ENCODE data around the gene NUFIP2.

NUFIP2 gene

GRCh38 chr17:29245401-29245800, 48.5 kb downstream of the NUFIP2 start:
- H3K4me3 ChIP-seq (ENCODE audit: insufficient read length, low read depth), result no peak overlapping the region
- no peak overlapping the region for H3K9ac ChIP-seq (ENCODE audit: insufficient read length, low read depth)
- TF ChIP-seq ZNF274 (IDR thresholded peaks at IDR 0.05; ENCODE audit: low read depth, low read length) (no peak), SUZ12 (IDR thresholded peaks at IDR 0.05; ENCODE audit: extremely low read depth, insufficient read depth, insufficient read length) (no peak), YY1 (IDR thresholded peaks at IDR 0.05; ENCODE audit: insufficient read depth, insufficient read length) (no peak)
- H3K4me1 ChIP-seq (ENCODE audit: insufficient read depth, insufficient read length), result no peaks in the 10 kb centered on the region
- DNase-seq (ENCODE audit: low read depth, low spot score), result no peak
- H3K36me3 ChIP-seq (ENCODE audit: insufficient read depth, insufficient read length, low read length), result no peaks in the 10 kb centered on the region
- no peaks in the 10 kb centered on the region for H3K9me3 ChIP-seq (ENCODE audit: insufficient read depth, low read length)
- no peaks in the 10 kb centered on the region for H3K27me3 ChIP-seq (ENCODE audit: insufficient read depth, insufficient read length)

GRCh38 chr17:29243792-29244191, 50.2 kb downstream of the NUFIP2 start:
- Histone ChIP-seq H3K9ac (ENCODE audit: insufficient read length, low read depth) (no peak overlapping the region), H3K4me1 (ENCODE audit: insufficient read depth, insufficient read length) (no peaks in the 10 kb centered on the region), H3K36me3 (ENCODE audit: insufficient read depth, insufficient read length, low read length) (no peaks in the 10 kb centered on the region), H3K4me3 (ENCODE audit: insufficient read length, low read depth) (no peak overlapping the region), H3K9me3 (ENCODE audit: insufficient read depth, low read length) (no peaks in the 10 kb centered on the region), H3K27me3 (ENCODE audit: insufficient read depth, insufficient read length) (no peaks in the 10 kb centered on the region)
- no peak for DNase-seq (ENCODE audit: low read depth, low spot score)
- no peak for TF ChIP-seq SUZ12 (IDR thresholded peaks at IDR 0.05; ENCODE audit: extremely low read depth, insufficient read depth, insufficient read length)
- no peak for TF ChIP-seq YY1 (IDR thresholded peaks at IDR 0.05; ENCODE audit: insufficient read depth, insufficient read length)
- TF ChIP-seq ZNF274 (IDR thresholded peaks at IDR 0.05; ENCODE audit: low read depth, low read length), result no peak

DNA sequence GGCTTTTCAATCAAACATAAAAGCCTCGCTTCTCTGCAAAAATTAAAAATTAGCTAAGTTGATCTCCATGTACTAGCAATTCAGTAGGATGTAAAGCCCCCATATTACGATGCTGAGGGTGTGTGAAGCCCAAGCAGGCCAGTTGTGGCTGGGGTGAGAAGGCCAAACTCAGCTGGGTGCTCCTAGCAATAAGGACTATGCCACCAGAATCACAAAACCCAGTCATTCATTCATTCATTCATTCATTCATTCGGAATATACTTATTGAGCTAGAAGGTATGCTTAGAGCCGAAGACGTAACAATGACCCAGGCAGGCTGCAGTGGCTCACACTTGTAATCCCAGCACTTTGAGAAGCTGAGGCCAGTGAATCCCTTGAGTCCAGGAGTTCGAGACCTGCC, 51.2 kb downstream of the NUFIP2 start:
- Histone ChIP-seq H3K4me1 (ENCODE audit: insufficient read depth, insufficient read length) (peaks cover 5% of the 10 kb centered on the region), H3K36me3 (ENCODE audit: insufficient read depth, insufficient read length, low read length) (no peaks in the 10 kb centered on the region), H3K4me3 (ENCODE audit: insufficient read length, low read depth) (no peak overlapping the region), H3K9ac (ENCODE audit: insufficient read length, low read depth) (no peak overlapping the region), H3K9me3 (ENCODE audit: insufficient read depth, low read length) (no peaks in the 10 kb centered on the region), H3K27me3 (ENCODE audit: insufficient read depth, insufficient read length) (no peaks in the 10 kb centered on the region)
- TF ChIP-seq YY1 (IDR thresholded peaks at IDR 0.05; ENCODE audit: insufficient read depth, insufficient read length) (no peak), SUZ12 (IDR thresholded peaks at IDR 0.05; ENCODE audit: extremely low read depth, insufficient read depth, insufficient read length) (no peak), ZNF274 (IDR thresholded peaks at IDR 0.05; ENCODE audit: low read depth, low read length) (no peak)
- no peak for DNase-seq (ENCODE audit: low read depth, low spot score)

GRCh38 chr17:29242051-29242450, 51.9 kb downstream of the NUFIP2 start:
- H3K4me1 ChIP-seq (ENCODE audit: insufficient read depth, insufficient read length), result peaks cover 8% of the 10 kb centered on the region
- peak overlapping the region; percentile 4 for H3K9ac ChIP-seq (ENCODE audit: insufficient read length, low read depth)
- no peaks in the 10 kb centered on the region for H3K27me3 ChIP-seq (ENCODE audit: insufficient read depth, insufficient read length)
- no peaks in the 10 kb centered on the region for H3K9me3 ChIP-seq (ENCODE audit: insufficient read depth, low read length)
- TF ChIP-seq YY1 (IDR thresholded peaks at IDR 0.05; ENCODE audit: insufficient read depth, insufficient read length) (no peak), ZNF274 (IDR thresholded peaks at IDR 0.05; ENCODE audit: low read depth, low read length) (no peak), SUZ12 (IDR thresholded peaks at IDR 0.05; ENCODE audit: extremely low read depth, insufficient read depth, insufficient read length) (no peak)
- DNase-seq (ENCODE audit: low read depth, low spot score), result no peak
- no peaks in the 10 kb centered on the region for H3K36me3 ChIP-seq (ENCODE audit: insufficient read depth, insufficient read length, low read length)
- no peak overlapping the region for H3K4me3 ChIP-seq (ENCODE audit: insufficient read length, low read depth)

DNA sequence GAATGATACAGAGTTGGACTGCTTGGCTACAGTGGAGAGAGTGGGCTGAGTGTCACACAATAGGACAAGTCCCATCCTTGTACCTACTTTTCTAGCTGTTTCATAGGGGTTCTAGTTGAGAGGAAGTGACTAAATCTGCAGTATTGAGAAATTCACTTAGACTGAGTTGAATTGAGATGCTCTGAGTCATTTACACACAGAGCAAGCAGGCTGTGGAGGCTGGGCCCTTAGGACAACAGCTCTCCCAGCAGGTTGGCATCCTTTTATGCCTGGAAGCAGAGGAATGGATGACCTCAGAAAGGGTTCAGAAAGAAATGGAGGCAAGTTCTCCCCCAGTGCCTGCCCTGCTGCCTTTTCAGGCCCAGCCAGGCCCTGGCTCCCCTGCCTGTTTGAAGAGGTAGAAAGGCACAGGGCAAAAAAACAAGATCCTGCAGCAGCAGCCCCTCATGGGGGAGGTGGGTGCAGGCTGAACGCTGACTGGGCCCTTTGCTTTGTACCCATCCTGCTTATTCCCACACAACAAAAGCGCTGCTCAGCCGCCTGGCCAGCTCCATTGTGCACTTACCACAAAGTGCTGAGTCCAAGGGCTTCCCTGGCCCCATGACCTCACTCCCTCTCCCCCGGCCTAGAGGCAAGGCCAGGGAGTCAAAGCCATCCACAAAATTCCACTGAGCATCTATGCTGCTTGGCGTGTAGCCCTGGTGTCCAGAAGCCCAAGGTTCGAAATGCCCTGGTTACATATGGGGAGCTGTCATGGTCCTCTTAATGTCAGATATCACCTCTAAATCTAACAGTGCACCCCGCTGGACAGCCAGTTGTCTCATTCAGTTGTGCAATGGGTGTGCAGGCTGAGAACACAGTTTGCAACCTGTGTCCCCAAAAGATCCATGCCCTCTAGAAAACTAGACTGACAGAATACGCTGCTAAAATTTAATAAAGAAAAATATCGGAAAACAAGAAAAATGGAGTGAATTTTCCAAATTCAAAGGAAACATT, 52.7 kb downstream of the NUFIP2 start:
- no peak overlapping the region for H3K4me3 ChIP-seq (ENCODE audit: insufficient read length, low read depth)
- no peaks in the 10 kb centered on the region for H3K9me3 ChIP-seq (ENCODE audit: insufficient read depth, low read length)
- TF ChIP-seq ZNF274 (IDR thresholded peaks at IDR 0.05; ENCODE audit: low read depth, low read length) (no peak), YY1 (IDR thresholded peaks at IDR 0.05; ENCODE audit: insufficient read depth, insufficient read length) (no peak), SUZ12 (IDR thresholded peaks at IDR 0.05; ENCODE audit: extremely low read depth, insufficient read depth, insufficient read length) (no peak)
- H3K4me1 ChIP-seq (ENCODE audit: insufficient read depth, insufficient read length), result peaks cover 8% of the 10 kb centered on the region
- peak overlapping the region; percentile 61 for H3K9ac ChIP-seq (ENCODE audit: insufficient read length, low read depth)
- H3K27me3 ChIP-seq (ENCODE audit: insufficient read depth, insufficient read length), result no peaks in the 10 kb centered on the region
- DNase-seq (ENCODE audit: low read depth, low spot score), result peak; percentile 77
- no peaks in the 10 kb centered on the region for H3K36me3 ChIP-seq (ENCODE audit: insufficient read depth, insufficient read length, low read length)

GRCh38 chr17:29240477-29240876, 53.5 kb downstream of the NUFIP2 start:
- Histone ChIP-seq H3K36me3 (ENCODE audit: insufficient read depth, insufficient read length, low read length) (no peaks in the 10 kb centered on the region), H3K4me3 (ENCODE audit: insufficient read length, low read depth) (no peak overlapping the region), H3K9ac (ENCODE audit: insufficient read length, low read depth) (peak overlapping the region; percentile 61), H3K27me3 (ENCODE audit: insufficient read depth, insufficient read length) (no peaks in the 10 kb centered on the region), H3K4me1 (ENCODE audit: insufficient read depth, insufficient read length) (peaks cover 8% of the 10 kb centered on the region), H3K9me3 (ENCODE audit: insufficient read depth, low read length) (no peaks in the 10 kb centered on the region)
- TF ChIP-seq ZNF274 (IDR thresholded peaks at IDR 0.05; ENCODE audit: low read depth, low read length) (no peak), YY1 (IDR thresholded peaks at IDR 0.05; ENCODE audit: insufficient read depth, insufficient read length) (no peak), SUZ12 (IDR thresholded peaks at IDR 0.05; ENCODE audit: extremely low read depth, insufficient read depth, insufficient read length) (no peak)
- DNase-seq (ENCODE audit: low read depth, low spot score), result no peak

GRCh38 chr17:29238133-29238850, 55.7 kb downstream of the NUFIP2 start:
- Histone ChIP-seq H3K36me3 (ENCODE audit: insufficient read depth, insufficient read length, low read length) (no peaks in the 10 kb centered on the region), H3K4me3 (ENCODE audit: insufficient read length, low read depth) (no peak overlapping the region), H3K27me3 (ENCODE audit: insufficient read depth, insufficient read length) (no peaks in the 10 kb centered on the region), H3K4me1 (ENCODE audit: insufficient read depth, insufficient read length) (peaks cover 8% of the 10 kb centered on the region), H3K9ac (ENCODE audit: insufficient read length, low read depth) (no peak overlapping the region), H3K9me3 (ENCODE audit: insufficient read depth, low read length) (no peaks in the 10 kb centered on the region)
- TF ChIP-seq SUZ12 (IDR thresholded peaks at IDR 0.05; ENCODE audit: extremely low read depth, insufficient read depth, insufficient read length) (no peak), ZNF274 (IDR thresholded peaks at IDR 0.05; ENCODE audit: low read depth, low read length) (no peak), YY1 (IDR thresholded peaks at IDR 0.05; ENCODE audit: insufficient read depth, insufficient read length) (no peak)
- no peak for DNase-seq (ENCODE audit: low read depth, low spot score)

All from NT2/D1 (cell line).